Neural progenitor cell (in vitro differentiated cells): ENCODE data around the gene GDAP2. TPM values are rescaled to one million over a fixed set of nuclear protein-coding genes. Genes with fewer than 3 reads are reported as not detected.
A peak's percentile ranks its signal among the peaks of the same experiment; 100 is the strongest.

Experiments used
- DNase-seq: peaks from one replicate; pipeline ENCODE4 v3.0.0-alpha.2; 2016; ENCODE audit warnings: low spot score
- H2AFZ ChIP-seq: fragments of 200-600 bp; sonication (generic); replicated peaks from 2 replicates; pipeline ENCODE4 v1.6.1; 2016; ENCODE audit warnings: antibody characterized with exemption
- H3F3A ChIP-seq: fragments of 200-600 bp; sonication (generic); 2 replicates; pipeline ENCODE4 v1.6.1; 2016; ENCODE audit warnings: antibody characterized with exemption, low read depth
- H3K27ac ChIP-seq: fragments of 200-600 bp; sonication (generic); 2 replicates; pipeline ENCODE4 v1.5.1; 2016; ENCODE audit warnings: mild to moderate bottlenecking
- H3K27me3 ChIP-seq: fragments of 200-600 bp; sonication (generic); 2 replicates; pipeline ENCODE4 v1.6.1; 2016; ENCODE audit warnings: mild to moderate bottlenecking, moderate library complexity
- H3K36me3 ChIP-seq: fragments of 200-600 bp; sonication (generic); 2 replicates; pipeline ENCODE4 v1.5.1; 2016
- H3K4me1 ChIP-seq: fragments of 200-600 bp; sonication (generic); 2 replicates; pipeline ENCODE4 v1.6.1; 2016; ENCODE audit warnings: mixed run types
- H3K4me2 ChIP-seq: fragments of 200-600 bp; sonication (generic); 2 replicates; pipeline ENCODE4 v1.6.1; 2016
- H3K4me3 ChIP-seq: fragments of 200-600 bp; sonication (generic); 2 replicates; pipeline ENCODE4 v1.5.1; 2016
- H3K79me2 ChIP-seq: fragments of 200-600 bp; sonication (generic); 2 replicates; pipeline ENCODE4 v1.6.1; 2016; ENCODE audit warnings: low read depth
- H3K9ac ChIP-seq: fragments of 200-600 bp; sonication (generic); 2 replicates; pipeline ENCODE4 v1.6.1; 2016
- H3K9me3 ChIP-seq: fragments of 200-600 bp; sonication (generic); 2 replicates; pipeline ENCODE4 v1.5.1; 2016; ENCODE audit warnings: low read depth
- H4K20me1 ChIP-seq: fragments of 200-600 bp; sonication (generic); 2 replicates; pipeline ENCODE4 v1.6.1; 2016; ENCODE audit warnings: low read depth
- H3K27ac Mint-ChIP-seq: 3 replicates; pipeline ENCODE4 v1.8.0; 2021; ENCODE audit warnings: mixed read lengths
- H3K27me3 Mint-ChIP-seq: 2 replicates; pipeline ENCODE4 v1.8.0; 2022; ENCODE audit warnings: low read depth, mild to moderate bottlenecking, inconsistent platforms, moderate library complexity, mixed read lengths; ENCODE audit not compliant: insufficient read depth
- H3K36me3 Mint-ChIP-seq: 3 replicates; pipeline ENCODE4 v1.8.0; 2021; ENCODE audit warnings: mixed read lengths
- H3K4me1 Mint-ChIP-seq: 3 replicates; pipeline ENCODE4 v1.8.0; 2021; ENCODE audit warnings: mixed read lengths
- H3K4me3 Mint-ChIP-seq: 3 replicates; pipeline ENCODE4 v1.8.0; 2021; ENCODE audit warnings: mild to moderate bottlenecking, moderate library complexity, mixed read lengths
- H3K9me3 Mint-ChIP-seq: 3 replicates; pipeline ENCODE4 v1.8.0; 2020; ENCODE audit warnings: mixed read lengths
- EZH2 ChIP-seq: fragments of 200-600 bp; sonication (generic); IDR thresholded peaks from 2 replicates; pipeline ENCODE4 v1.6.1; 2017; ENCODE audit warnings: antibody characterized with exemption, mild to moderate bottlenecking, moderate library complexity
- EZH2phosphoT487 ChIP-seq: fragments of 200-600 bp; sonication (generic); IDR thresholded peaks from 2 replicates; pipeline ENCODE4 v1.6.1; 2017; ENCODE audit warnings: antibody characterized with exemption
- total RNA-seq: library from RNA; depleted of rRNA; stranded (reverse); fragments of >200 nt; gene quantifications from 2 replicates; pipeline ENCODE4 v1.2.3, GENCODE V29; 2015; ENCODE audit warnings: low replicate concordance
- TF ChIP-seq, protein P1 (sequence below): fragments of 200-600 bp; sonication (generic); IDR thresholded peaks from 2 replicates; pipeline ENCODE4 v1.5.1; 2017; ENCODE audit warnings: antibody characterized with exemption, mild to moderate bottlenecking

GDAP2 gene
- total RNA-seq, 1 donor from 2014 or later, result 32.0 TPM

- Histone ChIP-seq H3K27me3 (no peaks in the 10 kb centered on the region), H3K4me1 (no peaks in the 10 kb centered on the region), H3K4me3 (no peak overlapping the region), H3K4me2 (no peak overlapping the region), H3K9me3 (no peaks in the 10 kb centered on the region), H4K20me1 (no peaks in the 10 kb centered on the region), H2AFZ (no peak overlapping the region), H3K27ac (no peak overlapping the region), H3F3A (no peaks in the 10 kb centered on the region), H3K9ac (no peak overlapping the region), H3K79me2 (no peaks in the 10 kb centered on the region), H3K36me3 (no peaks in the 10 kb centered on the region)
- no peaks in the 10 kb centered on the region for H3K27me3 Mint-ChIP-seq
- no peak overlapping the region for H3K4me3 Mint-ChIP-seq
- TF ChIP-seq EZH2phosphoT487, result no peak
- no peak for TF ChIP-seq EZH2
- TF ChIP-seq, protein P1, sequence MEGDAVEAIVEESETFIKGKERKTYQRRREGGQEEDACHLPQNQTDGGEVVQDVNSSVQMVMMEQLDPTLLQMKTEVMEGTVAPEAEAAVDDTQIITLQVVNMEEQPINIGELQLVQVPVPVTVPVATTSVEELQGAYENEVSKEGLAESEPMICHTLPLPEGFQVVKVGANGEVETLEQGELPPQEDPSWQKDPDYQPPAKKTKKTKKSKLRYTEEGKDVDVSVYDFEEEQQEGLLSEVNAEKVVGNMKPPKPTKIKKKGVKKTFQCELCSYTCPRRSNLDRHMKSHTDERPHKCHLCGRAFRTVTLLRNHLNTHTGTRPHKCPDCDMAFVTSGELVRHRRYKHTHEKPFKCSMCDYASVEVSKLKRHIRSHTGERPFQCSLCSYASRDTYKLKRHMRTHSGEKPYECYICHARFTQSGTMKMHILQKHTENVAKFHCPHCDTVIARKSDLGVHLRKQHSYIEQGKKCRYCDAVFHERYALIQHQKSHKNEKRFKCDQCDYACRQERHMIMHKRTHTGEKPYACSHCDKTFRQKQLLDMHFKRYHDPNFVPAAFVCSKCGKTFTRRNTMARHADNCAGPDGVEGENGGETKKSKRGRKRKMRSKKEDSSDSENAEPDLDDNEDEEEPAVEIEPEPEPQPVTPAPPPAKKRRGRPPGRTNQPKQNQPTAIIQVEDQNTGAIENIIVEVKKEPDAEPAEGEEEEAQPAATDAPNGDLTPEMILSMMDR, result no peak
- no peak overlapping the region for H3K27ac Mint-ChIP-seq
- H3K4me1 Mint-ChIP-seq, result no peaks in the 10 kb centered on the region
- no peak for DNase-seq
- no peaks in the 10 kb centered on the region for H3K36me3 Mint-ChIP-seq
- peaks cover 3% of the 10 kb centered on the region for H3K9me3 Mint-ChIP-seq
Measured at GRCh38 chr1:117843791-117844190, 85.6 kb downstream of the GDAP2 start.

GRCh38 chr1:117842408-117843170 lies 86.8 kb downstream of the GDAP2 start:
- Histone ChIP-seq H3K27ac (no peak overlapping the region), H4K20me1 (no peaks in the 10 kb centered on the region), H3K36me3 (no peaks in the 10 kb centered on the region), H3F3A (no peaks in the 10 kb centered on the region), H3K4me3 (no peak overlapping the region), H3K79me2 (no peaks in the 10 kb centered on the region), H2AFZ (no peak overlapping the region), H3K4me1 (no peaks in the 10 kb centered on the region), H3K4me2 (no peak overlapping the region), H3K27me3 (no peaks in the 10 kb centered on the region), H3K9ac (no peak overlapping the region), H3K9me3 (no peaks in the 10 kb centered on the region)
- TF ChIP-seq EZH2 (no peak), EZH2phosphoT487 (no peak)
- TF ChIP-seq, protein P1, result peak; percentile 21
- H3K4me3 Mint-ChIP-seq, result no peak overlapping the region
- no peaks in the 10 kb centered on the region for H3K27me3 Mint-ChIP-seq
- H3K9me3 Mint-ChIP-seq, result peaks cover 3% of the 10 kb centered on the region
- no peaks in the 10 kb centered on the region for H3K4me1 Mint-ChIP-seq
- H3K36me3 Mint-ChIP-seq, result no peaks in the 10 kb centered on the region
- no peak overlapping the region for H3K27ac Mint-ChIP-seq
- no peak for DNase-seq

DNA sequence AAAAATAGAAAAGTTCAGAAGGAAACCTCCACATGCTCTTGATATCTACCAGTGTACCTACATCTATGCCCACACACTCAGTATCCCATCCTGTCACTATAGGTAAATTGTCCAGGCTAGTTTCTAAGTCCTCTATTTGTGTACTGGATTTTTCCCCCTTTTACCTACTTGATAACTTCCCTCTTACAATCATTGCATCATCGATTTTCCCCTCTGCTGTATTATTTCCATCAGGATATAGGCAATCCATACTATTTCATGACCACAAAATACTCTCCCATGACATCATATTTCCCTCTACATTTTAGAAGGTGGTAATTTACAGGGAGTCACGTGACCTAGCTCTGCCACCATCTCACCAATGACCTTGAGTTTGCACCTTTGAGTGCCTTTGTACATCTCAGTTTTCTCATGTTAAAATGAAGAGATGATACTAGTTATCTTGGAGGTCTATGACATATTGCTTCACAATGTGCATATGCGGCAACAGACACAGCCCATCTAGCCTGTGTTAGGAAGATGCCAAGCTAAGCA lies 88.2 kb downstream of the GDAP2 start:
- no peaks in the 10 kb centered on the region for H3K36me3 ChIP-seq
- no peaks in the 10 kb centered on the region for H4K20me1 ChIP-seq
- no peaks in the 10 kb centered on the region for H3K4me1 Mint-ChIP-seq
- no peak overlapping the region for H2AFZ ChIP-seq
- TF ChIP-seq, protein P1, result no peak
- TF ChIP-seq EZH2, result no peak
- TF ChIP-seq EZH2phosphoT487, result no peak
- H3K4me3 Mint-ChIP-seq, result no peak overlapping the region
- peaks cover 3% of the 10 kb centered on the region for H3K9me3 Mint-ChIP-seq
- H3K9ac ChIP-seq, result no peak overlapping the region
- no peaks in the 10 kb centered on the region for H3K36me3 Mint-ChIP-seq
- no peak overlapping the region for H3K27ac ChIP-seq
- no peaks in the 10 kb centered on the region for H3F3A ChIP-seq
- no peaks in the 10 kb centered on the region for H3K4me1 ChIP-seq
- no peak overlapping the region for H3K4me2 ChIP-seq
- no peak overlapping the region for H3K27ac Mint-ChIP-seq
- H3K79me2 ChIP-seq, result no peaks in the 10 kb centered on the region
- no peak overlapping the region for H3K4me3 ChIP-seq
- no peaks in the 10 kb centered on the region for H3K9me3 ChIP-seq
- no peak for DNase-seq
- no peaks in the 10 kb centered on the region for H3K27me3 ChIP-seq
- no peaks in the 10 kb centered on the region for H3K27me3 Mint-ChIP-seq
